K562 (cell line): ENCODE results near the gene PEDS1. TPM values are rescaled to one million over a fixed set of nuclear protein-coding genes. Genes with fewer than 3 reads are reported as not detected.

Experiments used
- BDP1 ChIP-seq: IDR thresholded peaks from 3 replicates; pipeline ENCODE4 v1.6.1; 2011; ENCODE audit not compliant: insufficient read length, insufficient read depth
- FOXM1 ChIP-seq, 2 experiments: fragments of 450-650 bp in 1 of 2; sonication (generic) in 1 of 2; formaldehyde crosslinking in 1 of 2; IDR thresholded peaks; 2 replicates each; pipeline versions ENCODE4 v1.6.1 to v1.9.0; 2017 to 2022; ENCODE audit warnings: low read depth in 2 of 2, mild to moderate bottlenecking in 2 of 2, missing genetic modification reagents in 1 of 2, moderate library complexity in 1 of 2
- RAD21 ChIP-seq, 2 experiments: fragments of 250-450 bp in 1 of 2; fragments of 450-650 bp in 1 of 2; sonication (Bioruptor Pico) in 1 of 2; formaldehyde crosslinking in 1 of 2; IDR thresholded peaks in 1 of 2; conservative IDR thresholded peaks in 1 of 2; 2 replicates each; pipeline versions ENCODE4 v1.4.0 to v1.8.0; 2020 to 2022; ENCODE audit warnings: mild to moderate bottlenecking in 2 of 2, moderate library complexity in 1 of 2
- TRIM28 ChIP-seq: fragments of 450-650 bp; IDR thresholded peaks from 2 replicates; pipeline ENCODE4 v1.6.1; 2017
- ZFP30 ChIP-seq: fragments of 250-450 bp; sonication (Bioruptor Pico); IDR thresholded peaks from 2 replicates; pipeline ENCODE4 v1.8.0; 2022; ENCODE audit warnings: moderate library complexity, mild to moderate bottlenecking, inconsistent platforms, borderline replicate concordance
- polyA plus RNA-seq, 8 experiments: library from polyadenylated mRNA; depleted of rRNA in 4 of 8; stranded (reverse) in 5 of 8; unstranded in 3 of 8; fragments of >200 nt; fragmentation: Nextera tagmentation in 2 of 8; fragmentation: Illumina TruSeq in 1 of 8; extraction: Ambion mirVana in 2 of 8; extraction: Trizol in 1 of 8; gene quantifications; 2 replicates each; pipeline versions ENCODE4 v1.2.1 to v1.2.3, GENCODE V29; 2011 to 2014; ENCODE audit warnings: inconsistent platforms in 1 of 8, missing spikeins in 1 of 8
- total RNA-seq, 7 experiments: library from RNA; depleted of rRNA in 6 of 7; stranded (reverse); fragments of >200 nt in 6 of 7; fragmentation: Illumina TruSeq in 2 of 7; extraction: Trizol in 2 of 7; gene quantifications; 2 replicates each; pipeline versions ENCODE4 v1.2.1 to v1.2.3, GENCODE V29; 2011 to 2021; ENCODE audit warnings: low replicate concordance in 1 of 7
- TF ChIP-seq, protein P1 (sequence below): fragments of 150-350 bp; IDR thresholded peaks from 2 replicates; pipeline ENCODE4 v1.6.1; 2014; ENCODE audit warnings: low read depth, mild to moderate bottlenecking, low read length, borderline replicate concordance
- TF ChIP-seq, protein P2 (sequence below): conservative IDR thresholded peaks from 2 replicates; pipeline ENCODE4 v1.6.1; 2011; ENCODE audit warnings: low read depth, mild to moderate bottlenecking, low read length; ENCODE audit not compliant: control insufficient read depth
- TF ChIP-seq, protein P3 (sequence below): fragments of 450-650 bp; IDR thresholded peaks from 2 replicates; pipeline ENCODE4 v1.6.1; 2017; ENCODE audit warnings: mild to moderate bottlenecking, moderate library complexity
- TF ChIP-seq, protein P4 (sequence below): fragments of 250-450 bp; sonication (Bioruptor Pico); IDR thresholded peaks from 2 replicates; pipeline ENCODE4 v1.5.0; 2021
- TF ChIP-seq, protein P5 (sequence below), 2 experiments: fragments of 450-650 bp; formaldehyde crosslinking in 1 of 2; IDR thresholded peaks; 2 replicates each; pipeline versions ENCODE4 v1.4.0 to v1.6.1; 2014 to 2020; ENCODE audit warnings: mild to moderate bottlenecking in 2 of 2, borderline replicate concordance in 1 of 2, low read depth in 1 of 2

PEDS1 gene
- total and polyA plus RNA-seq, 9 of the 15 experiments (the other 6 are each of a cell fraction or from before 2014, with no cell fraction given), result 2.9 to 38.5 (median 24.2) TPM

DNA sequence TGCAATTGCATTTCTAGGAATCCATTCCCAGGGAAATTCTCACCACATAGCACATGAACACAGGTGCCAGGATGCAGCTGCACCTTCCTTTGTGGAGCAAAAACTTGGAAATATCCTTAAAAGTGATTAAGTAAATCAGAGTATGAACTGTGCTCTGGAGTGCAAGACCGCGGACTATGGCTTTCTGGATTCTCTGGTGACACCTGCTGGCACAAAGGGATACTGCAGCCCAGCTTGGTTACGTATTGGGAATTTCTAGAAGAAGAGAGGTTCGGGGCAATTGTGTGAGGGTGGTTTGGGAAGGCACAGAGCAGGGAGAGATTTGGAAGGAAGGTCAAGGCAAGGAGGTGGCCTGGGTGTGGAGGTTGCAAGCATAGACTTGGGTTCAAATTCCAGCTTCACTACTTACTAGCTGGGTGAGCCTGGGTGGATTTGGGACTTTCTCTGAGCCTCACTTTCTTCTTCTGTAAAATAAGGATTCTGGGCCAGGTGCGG lies 15.9 kb upstream of the PEDS1 start (continued):
- TF ChIP-seq, protein P1, sequence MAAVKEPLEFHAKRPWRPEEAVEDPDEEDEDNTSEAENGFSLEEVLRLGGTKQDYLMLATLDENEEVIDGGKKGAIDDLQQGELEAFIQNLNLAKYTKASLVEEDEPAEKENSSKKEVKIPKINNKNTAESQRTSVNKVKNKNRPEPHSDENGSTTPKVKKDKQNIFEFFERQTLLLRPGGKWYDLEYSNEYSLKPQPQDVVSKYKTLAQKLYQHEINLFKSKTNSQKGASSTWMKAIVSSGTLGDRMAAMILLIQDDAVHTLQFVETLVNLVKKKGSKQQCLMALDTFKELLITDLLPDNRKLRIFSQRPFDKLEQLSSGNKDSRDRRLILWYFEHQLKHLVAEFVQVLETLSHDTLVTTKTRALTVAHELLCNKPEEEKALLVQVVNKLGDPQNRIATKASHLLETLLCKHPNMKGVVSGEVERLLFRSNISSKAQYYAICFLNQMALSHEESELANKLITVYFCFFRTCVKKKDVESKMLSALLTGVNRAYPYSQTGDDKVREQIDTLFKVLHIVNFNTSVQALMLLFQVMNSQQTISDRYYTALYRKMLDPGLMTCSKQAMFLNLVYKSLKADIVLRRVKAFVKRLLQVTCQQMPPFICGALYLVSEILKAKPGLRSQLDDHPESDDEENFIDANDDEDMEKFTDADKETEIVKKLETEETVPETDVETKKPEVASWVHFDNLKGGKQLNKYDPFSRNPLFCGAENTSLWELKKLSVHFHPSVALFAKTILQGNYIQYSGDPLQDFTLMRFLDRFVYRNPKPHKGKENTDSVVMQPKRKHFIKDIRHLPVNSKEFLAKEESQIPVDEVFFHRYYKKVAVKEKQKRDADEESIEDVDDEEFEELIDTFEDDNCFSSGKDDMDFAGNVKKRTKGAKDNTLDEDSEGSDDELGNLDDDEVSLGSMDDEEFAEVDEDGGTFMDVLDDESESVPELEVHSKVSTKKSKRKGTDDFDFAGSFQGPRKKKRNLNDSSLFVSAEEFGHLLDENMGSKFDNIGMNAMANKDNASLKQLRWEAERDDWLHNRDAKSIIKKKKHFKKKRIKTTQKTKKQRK, result no peak
- no peak for TF ChIP-seq FOXM1 (IDR thresholded peaks at IDR 0.05; ENCODE audit: low read depth)
- no peak for TF ChIP-seq FOXM1 (CRISPR knock-in tag; IDR thresholded peaks at IDR 0.05; ENCODE audit: low read depth)
- TF ChIP-seq, protein P2, sequence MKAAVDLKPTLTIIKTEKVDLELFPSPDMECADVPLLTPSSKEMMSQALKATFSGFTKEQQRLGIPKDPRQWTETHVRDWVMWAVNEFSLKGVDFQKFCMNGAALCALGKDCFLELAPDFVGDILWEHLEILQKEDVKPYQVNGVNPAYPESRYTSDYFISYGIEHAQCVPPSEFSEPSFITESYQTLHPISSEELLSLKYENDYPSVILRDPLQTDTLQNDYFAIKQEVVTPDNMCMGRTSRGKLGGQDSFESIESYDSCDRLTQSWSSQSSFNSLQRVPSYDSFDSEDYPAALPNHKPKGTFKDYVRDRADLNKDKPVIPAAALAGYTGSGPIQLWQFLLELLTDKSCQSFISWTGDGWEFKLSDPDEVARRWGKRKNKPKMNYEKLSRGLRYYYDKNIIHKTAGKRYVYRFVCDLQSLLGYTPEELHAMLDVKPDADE, result no peak
- no peak for TF ChIP-seq BDP1
- TF ChIP-seq ZFP30 (CRISPR knock-in tag), result no peak
- TF ChIP-seq, protein P3, sequence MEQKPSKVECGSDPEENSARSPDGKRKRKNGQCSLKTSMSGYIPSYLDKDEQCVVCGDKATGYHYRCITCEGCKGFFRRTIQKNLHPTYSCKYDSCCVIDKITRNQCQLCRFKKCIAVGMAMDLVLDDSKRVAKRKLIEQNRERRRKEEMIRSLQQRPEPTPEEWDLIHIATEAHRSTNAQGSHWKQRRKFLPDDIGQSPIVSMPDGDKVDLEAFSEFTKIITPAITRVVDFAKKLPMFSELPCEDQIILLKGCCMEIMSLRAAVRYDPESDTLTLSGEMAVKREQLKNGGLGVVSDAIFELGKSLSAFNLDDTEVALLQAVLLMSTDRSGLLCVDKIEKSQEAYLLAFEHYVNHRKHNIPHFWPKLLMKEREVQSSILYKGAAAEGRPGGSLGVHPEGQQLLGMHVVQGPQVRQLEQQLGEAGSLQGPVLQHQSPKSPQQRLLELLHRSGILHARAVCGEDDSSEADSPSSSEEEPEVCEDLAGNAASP, result no peak
- peak; percentile 85 to 91 for TF ChIP-seq RAD21 (CRISPR knock-in tag; conservative IDR thresholded peaks at IDR 0.05 in 1 of 2, IDR thresholded peaks at IDR 0.05 in 1 of 2)
- TF ChIP-seq, protein P4, sequence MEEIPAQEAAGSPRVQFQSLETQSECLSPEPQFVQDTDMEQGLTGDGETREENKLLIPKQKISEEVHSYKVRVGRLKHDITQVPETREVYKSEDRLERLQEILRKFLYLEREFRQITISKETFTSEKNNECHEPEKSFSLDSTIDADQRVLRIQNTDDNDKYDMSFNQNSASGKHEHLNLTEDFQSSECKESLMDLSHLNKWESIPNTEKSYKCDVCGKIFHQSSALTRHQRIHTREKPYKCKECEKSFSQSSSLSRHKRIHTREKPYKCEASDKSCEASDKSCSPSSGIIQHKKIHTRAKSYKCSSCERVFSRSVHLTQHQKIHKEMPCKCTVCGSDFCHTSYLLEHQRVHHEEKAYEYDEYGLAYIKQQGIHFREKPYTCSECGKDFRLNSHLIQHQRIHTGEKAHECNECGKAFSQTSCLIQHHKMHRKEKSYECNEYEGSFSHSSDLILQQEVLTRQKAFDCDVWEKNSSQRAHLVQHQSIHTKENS (CRISPR knock-in tag), result no peak
- peak; percentile 53; the same call in 1 of the 2 replicates for TF ChIP-seq TRIM28
- TF ChIP-seq, protein P5, sequence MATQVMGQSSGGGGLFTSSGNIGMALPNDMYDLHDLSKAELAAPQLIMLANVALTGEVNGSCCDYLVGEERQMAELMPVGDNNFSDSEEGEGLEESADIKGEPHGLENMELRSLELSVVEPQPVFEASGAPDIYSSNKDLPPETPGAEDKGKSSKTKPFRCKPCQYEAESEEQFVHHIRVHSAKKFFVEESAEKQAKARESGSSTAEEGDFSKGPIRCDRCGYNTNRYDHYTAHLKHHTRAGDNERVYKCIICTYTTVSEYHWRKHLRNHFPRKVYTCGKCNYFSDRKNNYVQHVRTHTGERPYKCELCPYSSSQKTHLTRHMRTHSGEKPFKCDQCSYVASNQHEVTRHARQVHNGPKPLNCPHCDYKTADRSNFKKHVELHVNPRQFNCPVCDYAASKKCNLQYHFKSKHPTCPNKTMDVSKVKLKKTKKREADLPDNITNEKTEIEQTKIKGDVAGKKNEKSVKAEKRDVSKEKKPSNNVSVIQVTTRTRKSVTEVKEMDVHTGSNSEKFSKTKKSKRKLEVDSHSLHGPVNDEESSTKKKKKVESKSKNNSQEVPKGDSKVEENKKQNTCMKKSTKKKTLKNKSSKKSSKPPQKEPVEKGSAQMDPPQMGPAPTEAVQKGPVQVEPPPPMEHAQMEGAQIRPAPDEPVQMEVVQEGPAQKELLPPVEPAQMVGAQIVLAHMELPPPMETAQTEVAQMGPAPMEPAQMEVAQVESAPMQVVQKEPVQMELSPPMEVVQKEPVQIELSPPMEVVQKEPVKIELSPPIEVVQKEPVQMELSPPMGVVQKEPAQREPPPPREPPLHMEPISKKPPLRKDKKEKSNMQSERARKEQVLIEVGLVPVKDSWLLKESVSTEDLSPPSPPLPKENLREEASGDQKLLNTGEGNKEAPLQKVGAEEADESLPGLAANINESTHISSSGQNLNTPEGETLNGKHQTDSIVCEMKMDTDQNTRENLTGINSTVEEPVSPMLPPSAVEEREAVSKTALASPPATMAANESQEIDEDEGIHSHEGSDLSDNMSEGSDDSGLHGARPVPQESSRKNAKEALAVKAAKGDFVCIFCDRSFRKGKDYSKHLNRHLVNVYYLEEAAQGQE (IDR thresholded peaks at IDR 0.05; ENCODE audit: borderline replicate concordance), result peak; percentile 85
- TF ChIP-seq, protein P5 (CRISPR knock-in tag; IDR thresholded peaks at IDR 0.05; ENCODE audit: low read depth), result no peak
